H1 (cell line): ENCODE results near the gene CNOT2. TPM values are rescaled to one million over a fixed set of nuclear protein-coding genes. Genes with fewer than 3 reads are reported as not detected.

Source experiments
- CTCF ChIA-PET: fragments of 300-600 bp; sonication (Branson Sonifier 250); formaldehyde crosslinking; loops from one replicate; lab custom pipeline; 2021; ENCODE audit not compliant: partially characterized antibody; lab: Charles Lee
- POLR2A ChIA-PET: fragments of 300-600 bp; sonication (Branson Sonifier 250); formaldehyde crosslinking; loops from one replicate; lab custom pipeline; 2021; ENCODE audit warnings: inconsistent platforms; ENCODE audit not compliant: partially characterized antibody; lab: Charles Lee
- DNase-seq, 2 experiments: peaks; one replicate each; pipeline versions ENCODE4 v3.0.0 to v3.0.0-alpha.2; 2010 to 2022; ENCODE audit warnings: low spot score in 2 of 2, low read depth in 1 of 2, mixed read lengths in 1 of 2
- FAIRE-seq: peaks from 2 replicates; lab custom pipeline; 2011; peaks lifted over from hg19 to GRCh38; lab: Jason Lieb, UNC
- H2AFZ ChIP-seq: 2 replicates; pipeline ENCODE4 v1.8.1; 2012; ENCODE audit warnings: low read length, inconsistent platforms
- H2AK5ac ChIP-seq: 2 replicates; pipeline ENCODE4 v1.6.1; 2013; ENCODE audit warnings: low read depth, low read length
- H2BK120ac ChIP-seq: replicated peaks from 2 replicates; pipeline ENCODE3; 2013; ENCODE audit warnings: low read depth, low read length, inconsistent platforms
- H2BK12ac ChIP-seq: 2 replicates; pipeline ENCODE4 v1.6.1; 2013; ENCODE audit warnings: low read depth, low read length
- H2BK15ac ChIP-seq: 2 replicates; pipeline ENCODE4 v1.6.1; 2013; ENCODE audit warnings: low read length
- H2BK20ac ChIP-seq: 2 replicates; pipeline ENCODE4 v1.6.1; 2013; ENCODE audit warnings: low read length
- H2BK5ac ChIP-seq: 2 replicates; pipeline ENCODE4 v1.6.1; 2013; ENCODE audit warnings: low read depth, low read length
- H3K14ac ChIP-seq: 2 replicates; pipeline ENCODE4 v1.6.1; 2013; ENCODE audit warnings: inconsistent platforms; ENCODE audit not compliant: insufficient read length
- H3K18ac ChIP-seq: 2 replicates; pipeline ENCODE4 v1.6.1; 2013; ENCODE audit warnings: low read length; ENCODE audit errors: extremely low read depth
- H3K23ac ChIP-seq: 2 replicates; pipeline ENCODE4 v1.6.1; 2013; ENCODE audit warnings: inconsistent platforms; ENCODE audit not compliant: insufficient read length
- H3K23me2 ChIP-seq: 2 replicates; pipeline ENCODE4 v1.6.1; 2013; ENCODE audit warnings: low read depth, low read length
- H3K27ac ChIP-seq: 2 replicates; pipeline ENCODE4 v1.6.1; 2011; ENCODE audit warnings: low read depth, low read length, inconsistent platforms
- H3K27me3 ChIP-seq, 4 experiments: replicated peaks in 1 of 4; 1 replicate in 1 of 4; 2 replicates in 3 of 4; pipeline versions ENCODE4 v1.6.1 to v1.8.1; 2011 to 2013; ENCODE audit warnings: low read length in 3 of 4, mild to moderate bottlenecking in 3 of 4, inconsistent platforms in 2 of 4, mixed read lengths in 2 of 4, moderate library complexity in 1 of 4; ENCODE audit not compliant: control insufficient read depth in 3 of 4, insufficient read depth in 3 of 4; ENCODE audit errors: extremely low read depth in 1 of 4
- H3K36me3 ChIP-seq, 4 experiments: 2 replicates each; pipeline versions ENCODE4 v1.6.1 to v1.8.1; 2011 to 2013; ENCODE audit warnings: mild to moderate bottlenecking in 4 of 4, low read length in 3 of 4, moderate library complexity in 2 of 4, control low read depth in 1 of 4, inconsistent platforms in 1 of 4; ENCODE audit not compliant: insufficient read depth in 4 of 4, control insufficient read depth in 2 of 4
- H3K4ac ChIP-seq: replicated peaks from 2 replicates; pipeline ENCODE3; 2013; ENCODE audit warnings: low read length, low read depth, mixed read lengths, inconsistent platforms; ENCODE audit not compliant: insufficient read length
- H3K4me1 ChIP-seq, 4 experiments: replicated peaks in 1 of 4; 1 replicate in 1 of 4; 2 replicates in 3 of 4; pipeline versions ENCODE4 v1.6.1 to v1.8.1; 2011 to 2013; ENCODE audit warnings: low read length in 3 of 4, inconsistent platforms in 2 of 4, mixed read lengths in 1 of 4; ENCODE audit not compliant: insufficient read depth in 4 of 4, control insufficient read depth in 3 of 4
- H3K4me2 ChIP-seq, 2 experiments: 2 replicates each; pipeline versions ENCODE4 v1.6.1 to v1.8.1; 2011 to 2013; ENCODE audit warnings: low read depth in 2 of 2, low read length in 2 of 2, control low read depth in 1 of 2, inconsistent platforms in 1 of 2, mild to moderate bottlenecking in 1 of 2; ENCODE audit not compliant: insufficient read depth in 1 of 2
- H3K4me3 ChIP-seq, 4 experiments: fragments of 200-600, 300-600 bp in 1 of 4; sonication (generic), shearing (Covaris generic), sonication (Bioruptor Twin) in 1 of 4; 2 replicates each; pipeline versions ENCODE4 v1.5.1 to v1.8.1; 2011 to 2016; ENCODE audit warnings: low read length in 4 of 4, low read depth in 3 of 4, control low read depth in 2 of 4, inconsistent platforms in 2 of 4, mild to moderate bottlenecking in 2 of 4, mixed read lengths in 1 of 4, moderate library complexity in 1 of 4; ENCODE audit not compliant: insufficient read depth in 2 of 4; ENCODE audit errors: extremely low read depth in 1 of 4
- H3K56ac ChIP-seq: replicated peaks from 2 replicates; pipeline ENCODE3; 2013; ENCODE audit warnings: low read depth, mild to moderate bottlenecking, mixed read lengths, low read length, inconsistent platforms; ENCODE audit not compliant: insufficient read length
- H3K79me1 ChIP-seq: 2 replicates; pipeline ENCODE4 v1.6.1; 2013; ENCODE audit warnings: low read depth, low read length, control low read depth
- H3K79me2 ChIP-seq, 2 experiments: 2 replicates each; pipeline versions ENCODE4 v1.6.1 to v1.8.1; 2012 to 2013; ENCODE audit warnings: low read length in 2 of 2, mild to moderate bottlenecking in 2 of 2, inconsistent platforms in 1 of 2; ENCODE audit not compliant: insufficient read depth in 2 of 2, control insufficient read depth in 1 of 2
- H3K9ac ChIP-seq, 4 experiments: replicated peaks in 1 of 4; 1 replicate in 1 of 4; 2 replicates in 3 of 4; pipeline versions ENCODE4 v1.6.1 to v1.8.1; 2011 to 2013; ENCODE audit warnings: low read depth in 3 of 4, low read length in 3 of 4, control low read depth in 2 of 4, mild to moderate bottlenecking in 2 of 4, moderate library complexity in 2 of 4, inconsistent platforms in 1 of 4; ENCODE audit errors: extremely low read depth in 1 of 4
- H3K9me3 ChIP-seq, 2 experiments: 2 replicates each; pipeline versions ENCODE4 v1.6.1 to v1.8.1; 2012 to 2013; ENCODE audit warnings: mild to moderate bottlenecking in 2 of 2, moderate library complexity in 2 of 2, control low read depth in 1 of 2, inconsistent platforms in 1 of 2, low read depth in 1 of 2, low read length in 1 of 2, mixed read lengths in 1 of 2; ENCODE audit not compliant: insufficient read depth in 2 of 2
- H4K20me1 ChIP-seq, 2 experiments: replicated peaks in 1 of 2; 2 replicates each; pipeline versions ENCODE3 to v1.8.1; 2011 to 2013; ENCODE audit warnings: inconsistent platforms in 2 of 2, low read length in 2 of 2, mild to moderate bottlenecking in 1 of 2; ENCODE audit not compliant: insufficient read depth in 2 of 2, control insufficient read depth in 1 of 2
- H4K5ac ChIP-seq: 2 replicates; pipeline ENCODE4 v1.6.1; 2013; ENCODE audit warnings: low read length, low read depth, mixed read lengths, inconsistent platforms; ENCODE audit not compliant: insufficient read length
- H4K8ac ChIP-seq: 2 replicates; pipeline ENCODE4 v1.8.0; 2013; ENCODE audit warnings: mild to moderate bottlenecking, moderate library complexity, low read length, inconsistent platforms; ENCODE audit not compliant: insufficient read depth; ENCODE audit errors: extremely low read depth
- H4K91ac ChIP-seq: replicated peaks from 2 replicates; pipeline ENCODE3; 2013; ENCODE audit warnings: low read length, mixed read lengths, inconsistent platforms; ENCODE audit not compliant: insufficient read length
- ASH2L ChIP-seq: fragments of 200-600, 300-600 bp; sonication (generic); IDR thresholded peaks from one replicate; pipeline ENCODE4 v1.7.1; 2017; ENCODE audit warnings: low read length
- CHD2 ChIP-seq: IDR thresholded peaks from 2 replicates; pipeline ENCODE4 v1.6.1; 2012; ENCODE audit warnings: low read length, improper control_type of control experiment
- CTCF ChIP-seq, 3 experiments: IDR thresholded peaks; 1 replicate in 2 of 3; 2 replicates in 1 of 3; pipeline versions ENCODE4 v1.5.1 to v1.6.1; 2011; ENCODE audit warnings: low read length in 3 of 3, mild to moderate bottlenecking in 3 of 3, inconsistent platforms in 2 of 3, low read depth in 1 of 3, moderate library complexity in 1 of 3; ENCODE audit not compliant: insufficient read depth in 1 of 3; ENCODE audit errors: control extremely low read depth in 1 of 3
- KDM4A ChIP-seq: IDR thresholded peaks from one replicate; pipeline ENCODE4 v1.7.1; 2012; ENCODE audit warnings: low read depth, mild to moderate bottlenecking, moderate library complexity, low read length, inconsistent platforms; ENCODE audit not compliant: severe bottlenecking
- NANOG ChIP-seq: IDR thresholded peaks from 2 replicates; pipeline ENCODE4 v1.6.1; 2011; ENCODE audit warnings: low read length, low read depth, mild to moderate bottlenecking, inconsistent platforms; ENCODE audit not compliant: insufficient read depth, poor library complexity, severe bottlenecking
- POU5F1 ChIP-seq: IDR thresholded peaks from 2 replicates; pipeline ENCODE4 v1.6.1; 2011; ENCODE audit warnings: low read depth, mild to moderate bottlenecking, low read length, moderate library complexity
- SP4 ChIP-seq: IDR thresholded peaks from 2 replicates; pipeline ENCODE4 v1.6.1; 2012; ENCODE audit warnings: low read length, inconsistent platforms
- TCF12 ChIP-seq: IDR thresholded peaks from 2 replicates; pipeline ENCODE4 v1.6.1; 2011; ENCODE audit warnings: low read depth, mild to moderate bottlenecking, low read length
- TEAD4 ChIP-seq: IDR thresholded peaks from 2 replicates; pipeline ENCODE4 v1.6.1; 2012; ENCODE audit warnings: low read depth, low read length, inconsistent platforms, mixed read lengths
- polyA plus RNA-seq, 7 experiments: library from polyadenylated mRNA; depleted of rRNA in 3 of 7; stranded (reverse) in 5 of 7; unstranded in 2 of 7; fragments of >200 nt in 5 of 7; fragments of 200-250 nt in 2 of 7; gene quantifications; 1 replicate in 5 of 7; 2 replicates in 1 of 7; 4 replicates in 1 of 7; pipeline versions ENCODE4 v1.2.1 to v1.2.3, GENCODE V29; 2011 to 2013; ENCODE audit warnings: missing spikeins in 2 of 7, mixed read lengths in 2 of 7
- total RNA-seq: library from RNA; stranded (reverse); fragmentation: NEBNext Ultra II Directional; extraction: Animal tissue kit (Norgen Biotek cat#: 25700); gene quantifications from 2 replicates; pipeline ENCODE4 v1.2.1, GENCODE V29; 2021

CNOT2 gene
- total and polyA plus RNA-seq, 2 of the 8 experiments (the other 6 are each of a cell fraction or from before 2014, with no cell fraction given), result 61.2 to 64.8 TPM

DNA sequence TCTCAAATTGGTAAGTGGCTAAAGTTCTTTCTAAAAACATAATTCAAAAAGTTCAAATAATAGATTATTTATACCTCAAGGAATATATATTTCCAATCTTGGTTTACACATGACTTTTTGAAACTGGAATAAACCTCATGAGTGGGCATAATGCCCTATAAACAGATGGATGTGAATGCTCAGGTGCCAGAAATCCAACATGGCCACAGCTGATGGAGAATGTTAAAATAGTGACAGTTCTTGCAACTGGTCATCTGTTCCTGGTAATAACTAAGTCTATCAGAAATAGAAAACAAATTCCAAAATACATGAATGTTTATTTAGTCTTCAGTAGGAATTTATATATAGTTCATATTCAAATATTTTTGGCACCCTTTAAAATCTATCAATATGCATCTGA, 21.6 kb upstream of the CNOT2 start:
- Histone ChIP-seq H3K23ac (no peak overlapping the region), H2BK12ac (no peak overlapping the region), H2BK5ac (no peak overlapping the region), H3K9ac (no peak overlapping the region), H2AK5ac (no peak overlapping the region)
- POLR2A ChIA-PET, result no interaction called here
- no peak for TF ChIP-seq CHD2
- no peak for TF ChIP-seq POU5F1
- no peak for TF ChIP-seq ASH2L
- no peak for TF ChIP-seq KDM4A
- TF ChIP-seq NANOG, result no peak
- TF ChIP-seq SP4, result no peak
- TF ChIP-seq TEAD4, result no peak
- TF ChIP-seq TCF12, result no peak
- no peak for TF ChIP-seq CTCF (IDR thresholded peaks at IDR 0.05; ENCODE audit: control extremely low read depth in 1 of 3, insufficient read depth in 1 of 3, low read depth in 1 of 3, low read length in 3 of 3)
- TF ChIP-seq, all 59 proteins: peak for 0
- Histone ChIP-seq H3K56ac (no peak overlapping the region), H2BK120ac (no peak overlapping the region), H3K4me2 (no peak overlapping the region), H4K20me1 (no peaks in the 10 kb centered on the region), H3K23me2 (no peaks in the 10 kb centered on the region), H3K79me2 (no peaks in the 10 kb centered on the region), H3K27me3 (peaks cover 0 to 2% (median 0%) of the 10 kb centered on the region in 4 experiments; a peak in 1 of 7 replicates), H3K4me1 (no peaks in the 10 kb centered on the region), H4K5ac (no peak overlapping the region), H3K4me3 (no peak overlapping the region), H3K18ac (no peak overlapping the region), H2BK15ac (no peak overlapping the region), H3K36me3 (no peaks in the 10 kb centered on the region), H4K91ac (no peak overlapping the region), H3K79me1 (no peaks in the 10 kb centered on the region), H4K8ac (no peak overlapping the region), H3K4ac (no peak overlapping the region), H3K14ac (no peak overlapping the region), H3K27ac (no peak overlapping the region), H2AFZ (no peak overlapping the region), H3K9me3 (no peaks in the 10 kb centered on the region), H2BK20ac (no peak overlapping the region)
- CTCF ChIA-PET, result interaction anchor here (2.7 kb wide), 1 partner anchor 342 kb away, joined by 8 read pairs; no protein-coding TSS in a partner anchor
- DNase-seq, result no peak
- FAIRE-seq, result no peak
